Stomach (tissue), 4 donors: ENCODE data around the gene SLC24A4.

Source experiments
- POLR2A ChIP-seq, 4 donors: fragments of 450-650 bp; IDR thresholded peaks; one replicate each; pipeline ENCODE4 v1.6.1; 2016; ENCODE audit warnings: antibody characterized with exemption in 4 of 4, control low read depth in 2 of 4, mild to moderate bottlenecking in 1 of 4, moderate library complexity in 1 of 4
- TF ChIP-seq, protein P1 (sequence below), 7 experiments: fragments of 450-650 bp in 4 of 7; fragments of 200-600 bp in 3 of 7; sonication (generic) in 3 of 7; IDR thresholded peaks; one replicate each; pipeline ENCODE4 v1.5.1; 2016 to 2019; ENCODE audit warnings: antibody characterized with exemption in 7 of 7, control low read depth in 2 of 7, mild to moderate bottlenecking in 1 of 7

DNA sequence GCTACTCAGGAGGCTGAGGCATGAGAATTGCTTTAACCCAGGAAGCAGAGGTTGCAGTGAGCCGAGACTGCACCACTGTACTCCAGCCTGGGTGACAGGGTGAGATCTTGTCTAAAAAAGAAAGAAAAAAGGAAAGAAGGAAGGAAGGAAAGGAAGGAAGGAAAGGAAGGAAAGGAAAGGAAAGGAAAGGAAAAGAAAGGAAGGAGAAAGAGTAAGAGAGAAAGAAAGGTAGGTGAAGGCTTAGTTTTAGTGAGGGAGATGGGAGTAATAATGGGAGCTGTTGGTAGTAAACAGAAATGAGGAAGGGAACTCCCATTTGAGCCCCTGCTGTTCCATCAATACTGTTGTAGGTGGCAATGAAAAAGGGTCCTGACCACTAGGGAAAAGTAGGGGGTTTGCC lies 28.8 kb downstream of the SLC24A4 start:
- no peak for TF ChIP-seq POLR2A (IDR thresholded peaks at IDR 0.05)
- TF ChIP-seq, protein P1, sequence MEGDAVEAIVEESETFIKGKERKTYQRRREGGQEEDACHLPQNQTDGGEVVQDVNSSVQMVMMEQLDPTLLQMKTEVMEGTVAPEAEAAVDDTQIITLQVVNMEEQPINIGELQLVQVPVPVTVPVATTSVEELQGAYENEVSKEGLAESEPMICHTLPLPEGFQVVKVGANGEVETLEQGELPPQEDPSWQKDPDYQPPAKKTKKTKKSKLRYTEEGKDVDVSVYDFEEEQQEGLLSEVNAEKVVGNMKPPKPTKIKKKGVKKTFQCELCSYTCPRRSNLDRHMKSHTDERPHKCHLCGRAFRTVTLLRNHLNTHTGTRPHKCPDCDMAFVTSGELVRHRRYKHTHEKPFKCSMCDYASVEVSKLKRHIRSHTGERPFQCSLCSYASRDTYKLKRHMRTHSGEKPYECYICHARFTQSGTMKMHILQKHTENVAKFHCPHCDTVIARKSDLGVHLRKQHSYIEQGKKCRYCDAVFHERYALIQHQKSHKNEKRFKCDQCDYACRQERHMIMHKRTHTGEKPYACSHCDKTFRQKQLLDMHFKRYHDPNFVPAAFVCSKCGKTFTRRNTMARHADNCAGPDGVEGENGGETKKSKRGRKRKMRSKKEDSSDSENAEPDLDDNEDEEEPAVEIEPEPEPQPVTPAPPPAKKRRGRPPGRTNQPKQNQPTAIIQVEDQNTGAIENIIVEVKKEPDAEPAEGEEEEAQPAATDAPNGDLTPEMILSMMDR (IDR thresholded peaks at IDR 0.05): no peak
